ENCODE data around the gene MFAP2. TPM values are rescaled to one million over a fixed set of nuclear protein-coding genes. Genes with fewer than 3 reads are reported as not detected.

The MFAP2 gene
- total RNA-seq, 1 donor, result 8.1 TPM

GRCh38 chr1:17008208-17008855 is 27.9 kb upstream of the MFAP2 start:
- no peak for DNase-seq (ENCODE audit: low read depth in 2 of 3, low spot score in 2 of 3)

GRCh38 chr1:17007121-17007520 is 26.7 kb upstream of the MFAP2 start:
- DNase-seq (ENCODE audit: low read depth in 2 of 3, low spot score in 2 of 3), result no peak

- DNase-seq (ENCODE audit: low read depth in 2 of 3, low spot score in 2 of 3), result no peak
Measured at GRCh38 chr1:17005365-17005740, 24.9 kb upstream of the MFAP2 start.

- no peak for DNase-seq (ENCODE audit: low read depth in 2 of 3, low spot score in 2 of 3)
Measured at GRCh38 chr1:17004466-17005364, 24.3 kb upstream of the MFAP2 start.

- DNase-seq (ENCODE audit: low read depth in 2 of 3, low spot score in 2 of 3), result no peak
Measured at GRCh38 chr1:17002524-17002902, 22.1 kb upstream of the MFAP2 start.

GRCh38 chr1:17001760-17002523 is 21.5 kb upstream of the MFAP2 start:
- DNase-seq (ENCODE audit: low read depth in 2 of 3, low spot score in 2 of 3), result no peak

GRCh38 chr1:16999863-17000262 is 19.4 kb upstream of the MFAP2 start:
- no peak for DNase-seq (ENCODE audit: low read depth in 2 of 3, low spot score in 2 of 3)

GRCh38 chr1:16998589-16998988 is 18.2 kb upstream of the MFAP2 start:
- no peak for DNase-seq (ENCODE audit: low read depth in 2 of 3, low spot score in 2 of 3)

GRCh38 chr1:16996845-16997244 is 16.4 kb upstream of the MFAP2 start:
- DNase-seq (ENCODE audit: low read depth in 2 of 3, low spot score in 2 of 3), result no peak

- no peak for DNase-seq (ENCODE audit: low read depth in 2 of 3, low spot score in 2 of 3)
Measured at GRCh38 chr1:16993521-16994038, 13.2 kb upstream of the MFAP2 start.

- no peak for DNase-seq (ENCODE audit: low read depth in 2 of 3, low spot score in 2 of 3)
Measured at GRCh38 chr1:16992675-16993074, 12.3 kb upstream of the MFAP2 start.

GRCh38 chr1:16992102-16992501 is 11.7 kb upstream of the MFAP2 start:
- no peak for DNase-seq (ENCODE audit: low read depth in 2 of 3, low spot score in 2 of 3)

GRCh38 chr1:16991571-16991970 is 11.2 kb upstream of the MFAP2 start:
- no peak for DNase-seq (ENCODE audit: low read depth in 2 of 3, low spot score in 2 of 3)

- DNase-seq (ENCODE audit: low read depth in 2 of 3, low spot score in 2 of 3), result no peak
Measured at GRCh38 chr1:16989676-16990391, 9.4 kb upstream of the MFAP2 start.

GRCh38 chr1:16988210-16988609 is 7.8 kb upstream of the MFAP2 start:
- no peak for DNase-seq (ENCODE audit: low read depth in 2 of 3, low spot score in 2 of 3)

- no peak for DNase-seq (ENCODE audit: low read depth in 2 of 3, low spot score in 2 of 3)
Measured at GRCh38 chr1:16986962-16987361, 6.5 kb upstream of the MFAP2 start.

- DNase-seq (ENCODE audit: low read depth in 2 of 3, low spot score in 2 of 3), result no peak
Measured at GRCh38 chr1:16986560-16986959, 6.1 kb upstream of the MFAP2 start.

- no peak for DNase-seq (ENCODE audit: low read depth in 2 of 3, low spot score in 2 of 3)
Measured at GRCh38 chr1:16986113-16986512, 5.7 kb upstream of the MFAP2 start.

- DNase-seq (ENCODE audit: low read depth in 2 of 3, low spot score in 2 of 3), result peak in 1 of 3 donors; percentile 46
Measured at GRCh38 chr1:16984717-16985116, 4.3 kb upstream of the MFAP2 start.

- DNase-seq (ENCODE audit: low read depth in 2 of 3, low spot score in 2 of 3), result no peak
Measured at GRCh38 chr1:16983649-16984048, 3.2 kb upstream of the MFAP2 start.

GRCh38 chr1:16982902-16983301 is 2.5 kb upstream of the MFAP2 start:
- DNase-seq (ENCODE audit: low read depth in 2 of 3, low spot score in 2 of 3), result no peak
